IPS-18c (cell line): ENCODE results near the gene IL7R.
"Not testable (repeated sequence)": the region's sequence is repeated elsewhere in the genome, so short reads cannot be mapped to it uniquely, and the experiment has no call there.

Source experiments
- H3K4me3 ChIP-seq: 2 replicates; pipeline ENCODE4 v1.7.0; 2013; ENCODE audit warnings: low read depth, mild to moderate bottlenecking, low read length, moderate library complexity; ENCODE audit not compliant: insufficient read depth
- H3K9me3 ChIP-seq: one replicate; pipeline ENCODE4 v1.6.1; 2013; ENCODE audit warnings: mild to moderate bottlenecking, low read length, moderate library complexity; ENCODE audit not compliant: control insufficient read depth, insufficient read depth

The IL7R gene

DNA sequence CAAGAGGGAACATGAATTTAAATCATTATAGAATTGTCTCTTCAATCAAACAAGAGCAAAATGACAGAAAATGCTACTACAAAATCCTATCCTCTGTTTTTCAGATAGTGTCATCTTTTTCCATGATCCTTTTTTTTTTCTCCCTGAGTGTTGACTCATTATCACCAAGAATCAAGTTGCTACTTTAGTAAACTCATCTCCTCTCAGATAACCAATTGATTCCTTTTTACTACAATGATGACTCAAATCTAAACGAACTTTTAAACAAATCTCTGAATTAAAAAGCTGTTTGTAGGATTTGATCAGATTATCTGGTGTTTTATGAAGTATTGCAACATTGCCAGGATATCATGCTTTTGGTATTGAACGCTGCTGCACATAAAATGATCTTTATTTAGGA, 23.9 kb upstream of the IL7R start:
- H3K9me3 ChIP-seq, result no peaks in the 10 kb centered on the region
- H3K4me3 ChIP-seq, result no peak overlapping the region

DNA sequence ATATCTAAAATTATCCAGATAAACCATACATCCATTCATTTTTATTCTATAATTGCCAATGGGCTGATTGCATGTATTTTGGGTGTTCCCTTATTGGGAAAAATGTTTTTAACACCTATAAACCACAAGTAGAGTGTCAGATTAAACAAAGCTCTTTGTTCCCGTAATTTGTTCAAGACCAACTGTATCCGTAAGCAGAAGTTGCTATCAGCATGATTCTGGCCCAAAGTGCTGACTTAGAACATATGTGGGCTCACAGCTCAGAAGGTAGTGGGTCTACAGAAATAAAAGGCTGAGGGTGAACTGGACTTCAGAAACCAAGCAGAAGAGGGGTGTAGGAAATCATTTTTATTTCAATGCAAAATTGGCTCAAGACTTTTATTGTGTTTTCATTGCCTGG, 23.5 kb upstream of the IL7R start:
- H3K9me3 ChIP-seq, result no peaks in the 10 kb centered on the region
- no peak overlapping the region for H3K4me3 ChIP-seq

DNA sequence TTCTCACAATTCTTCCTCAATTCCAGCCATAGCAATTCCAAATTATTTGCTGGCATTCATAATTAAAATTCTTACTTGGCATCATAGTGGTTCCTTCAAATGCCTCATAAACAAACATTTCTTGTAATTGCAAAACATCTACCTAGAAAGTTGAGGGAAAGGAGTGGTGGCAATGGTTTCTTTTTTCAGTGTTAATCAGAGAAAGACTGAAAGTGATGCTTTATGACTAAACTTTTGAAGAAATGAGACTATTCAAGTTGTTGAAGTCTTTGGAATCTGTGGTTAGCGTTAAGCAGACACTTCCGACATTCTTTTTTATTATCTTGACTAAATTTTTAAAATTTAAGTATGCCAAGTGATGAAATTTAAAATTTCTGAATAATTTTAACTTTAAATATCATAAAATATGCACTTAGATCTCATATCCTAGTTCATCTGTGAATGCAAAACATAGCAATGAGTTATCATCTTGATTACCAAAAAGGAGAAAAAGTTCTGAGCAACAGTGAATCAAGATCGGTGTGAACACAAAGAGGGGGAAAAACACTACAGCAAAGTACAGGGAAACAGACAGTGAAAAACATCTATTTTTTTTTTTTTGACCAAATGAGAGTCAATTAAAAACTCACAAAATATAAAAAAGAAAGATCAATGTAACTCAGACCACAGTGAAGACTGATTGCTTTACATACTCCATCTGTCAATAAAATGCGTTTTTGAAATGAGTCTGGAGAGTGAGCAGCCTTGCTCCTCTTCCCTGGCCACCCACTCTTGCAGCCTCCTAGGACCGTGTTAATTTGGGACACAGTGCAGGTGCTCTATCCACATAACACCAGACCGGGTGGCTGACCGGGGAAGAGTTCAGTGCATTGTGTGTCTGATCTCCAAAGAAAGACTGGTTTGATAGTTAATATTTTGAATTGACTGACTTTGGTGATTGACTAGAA, 20.6 kb upstream of the IL7R start:
- Histone ChIP-seq H3K9me3 (no peaks in the 10 kb centered on the region), H3K4me3 (no peak overlapping the region)

DNA sequence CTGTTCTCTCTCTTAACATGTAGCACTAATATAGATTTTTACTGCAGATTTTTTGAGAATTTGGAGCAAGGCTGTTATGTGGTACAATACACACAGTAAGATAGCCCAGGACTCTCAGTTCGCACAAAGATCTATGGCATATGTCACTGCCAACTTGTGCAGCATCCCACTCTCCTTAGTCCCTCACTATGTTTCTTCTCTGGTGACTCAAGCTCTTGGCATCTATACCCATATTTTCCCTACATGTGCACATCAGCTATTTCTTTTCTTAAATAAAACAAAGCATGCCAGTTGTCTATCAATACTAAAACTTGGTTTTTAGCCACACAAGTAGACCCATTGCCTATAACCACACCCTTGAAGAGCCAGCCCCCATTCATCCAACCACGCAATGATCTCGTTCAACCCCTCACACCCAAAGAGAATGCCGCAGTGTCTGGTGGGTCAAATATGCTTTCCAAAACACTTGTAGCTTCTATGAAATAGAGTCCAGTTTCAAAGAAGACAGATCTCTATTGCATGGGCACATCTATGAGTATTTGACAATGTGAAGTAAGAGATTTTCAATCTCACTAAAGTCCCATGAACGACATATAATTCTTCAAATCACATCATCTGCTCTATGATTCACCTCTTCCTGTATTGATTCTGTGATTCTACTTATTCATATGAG, 18.2 kb upstream of the IL7R start:
- no peaks in the 10 kb centered on the region for H3K9me3 ChIP-seq
- no peak overlapping the region for H3K4me3 ChIP-seq

DNA sequence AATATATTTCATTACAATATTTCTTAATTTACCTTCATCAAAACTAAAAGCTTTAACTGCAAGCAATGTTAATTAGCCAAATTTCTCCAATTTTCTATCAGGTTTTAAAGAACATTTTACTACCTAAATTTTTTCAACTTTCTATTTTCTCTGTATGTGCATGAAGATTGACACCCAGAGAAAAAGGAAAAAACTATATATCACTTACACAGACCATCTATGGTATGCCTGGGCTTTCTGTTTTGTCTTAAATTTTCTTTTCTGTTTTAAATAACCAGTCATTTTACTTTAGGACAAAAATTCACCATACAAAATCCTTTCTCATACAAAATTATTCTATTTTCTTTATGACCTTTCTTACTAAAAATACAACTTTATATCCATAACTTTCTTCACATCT, 13.8 kb upstream of the IL7R start:
- no peak overlapping the region for H3K4me3 ChIP-seq
- H3K9me3 ChIP-seq, result peaks cover 9% of the 10 kb centered on the region

DNA sequence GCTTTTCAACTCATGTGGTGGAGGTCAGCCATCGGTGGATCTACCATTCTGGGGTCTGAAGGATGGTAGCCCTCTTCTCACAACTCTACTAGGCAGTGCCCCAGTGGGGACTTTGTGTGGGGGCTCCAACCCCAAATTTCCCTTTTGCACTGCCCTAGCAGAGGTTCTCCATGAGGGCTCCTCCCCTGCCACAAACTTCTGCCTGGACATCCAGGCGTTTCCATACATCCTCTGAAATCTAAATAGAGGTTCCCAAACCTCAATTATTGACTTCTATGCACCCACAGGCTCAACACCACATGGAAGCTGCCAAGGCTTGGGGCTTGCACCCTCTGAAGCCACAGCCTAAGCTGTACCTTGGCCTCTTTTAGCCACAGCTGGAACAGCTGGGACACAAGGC, 11.2 kb upstream of the IL7R start:
- H3K9me3 ChIP-seq, result not testable (repeated sequence)

DNA sequence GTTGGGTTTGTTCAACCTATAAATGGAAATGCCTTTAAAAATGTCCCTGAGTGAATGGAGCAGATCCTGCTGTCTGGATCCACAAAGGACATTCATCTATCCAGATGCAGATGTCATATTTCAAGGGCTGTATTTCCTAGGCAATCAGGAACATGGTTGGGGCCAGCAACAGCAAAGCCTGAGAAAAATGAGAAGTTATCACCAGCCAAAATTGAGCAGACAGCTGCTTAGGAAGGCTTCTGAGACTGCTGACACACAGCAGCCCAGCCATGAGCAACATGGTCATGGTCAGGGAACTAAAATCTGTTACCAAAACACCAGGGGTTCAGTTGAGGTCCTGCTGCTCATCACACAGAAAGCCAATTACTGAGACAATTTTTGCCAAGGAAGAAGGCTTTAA, 9.2 kb upstream of the IL7R start:
- Histone ChIP-seq H3K9me3 (peaks cover 9% of the 10 kb centered on the region), H3K4me3 (no peak overlapping the region)

More for the DNA sequence above, 11.2 kb upstream of the IL7R start:
- H3K4me3 ChIP-seq, result not testable (repeated sequence)

DNA sequence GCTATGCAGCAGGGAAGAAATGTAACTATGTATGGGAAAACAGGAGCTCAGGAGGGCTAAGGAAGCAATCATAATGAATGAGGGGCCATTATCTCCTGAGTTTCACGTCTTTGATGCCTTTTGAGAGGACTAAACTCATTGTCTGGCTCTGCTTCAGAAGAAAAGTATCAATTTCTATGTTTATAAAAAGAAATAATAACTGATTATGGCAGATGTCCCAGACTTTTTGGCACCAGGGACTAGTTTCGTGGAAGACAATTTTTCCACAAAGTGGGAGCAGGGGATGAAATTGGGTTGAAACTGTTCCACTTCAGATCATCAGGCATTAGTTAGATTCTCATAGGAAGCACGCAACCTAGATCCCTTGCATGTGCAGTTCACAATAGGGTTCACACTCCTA, 8.7 kb upstream of the IL7R start:
- no peak overlapping the region for H3K4me3 ChIP-seq
- peaks cover 9% of the 10 kb centered on the region for H3K9me3 ChIP-seq

DNA sequence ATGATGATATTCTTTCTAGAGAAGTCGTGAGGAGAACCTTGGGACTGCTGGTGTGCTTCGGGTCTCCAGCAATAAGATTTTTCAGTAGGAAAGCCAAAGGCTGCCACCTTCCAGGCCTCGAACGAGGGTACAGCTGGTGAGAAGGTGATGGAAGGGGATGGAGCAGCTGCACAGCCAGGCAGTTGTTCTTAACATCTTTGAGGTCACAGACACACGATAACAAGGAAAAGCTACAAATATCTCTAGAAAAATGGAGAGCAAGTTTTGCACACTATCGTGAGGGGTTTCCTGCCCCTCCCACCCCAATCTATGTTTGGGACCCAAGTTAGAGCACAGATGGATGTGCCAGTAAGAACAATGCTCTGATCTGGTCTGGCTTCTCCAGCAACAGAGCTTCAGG, 6.8 kb upstream of the IL7R start:
- Histone ChIP-seq H3K9me3 (peaks cover 6% of the 10 kb centered on the region), H3K4me3 (no peak overlapping the region)

DNA sequence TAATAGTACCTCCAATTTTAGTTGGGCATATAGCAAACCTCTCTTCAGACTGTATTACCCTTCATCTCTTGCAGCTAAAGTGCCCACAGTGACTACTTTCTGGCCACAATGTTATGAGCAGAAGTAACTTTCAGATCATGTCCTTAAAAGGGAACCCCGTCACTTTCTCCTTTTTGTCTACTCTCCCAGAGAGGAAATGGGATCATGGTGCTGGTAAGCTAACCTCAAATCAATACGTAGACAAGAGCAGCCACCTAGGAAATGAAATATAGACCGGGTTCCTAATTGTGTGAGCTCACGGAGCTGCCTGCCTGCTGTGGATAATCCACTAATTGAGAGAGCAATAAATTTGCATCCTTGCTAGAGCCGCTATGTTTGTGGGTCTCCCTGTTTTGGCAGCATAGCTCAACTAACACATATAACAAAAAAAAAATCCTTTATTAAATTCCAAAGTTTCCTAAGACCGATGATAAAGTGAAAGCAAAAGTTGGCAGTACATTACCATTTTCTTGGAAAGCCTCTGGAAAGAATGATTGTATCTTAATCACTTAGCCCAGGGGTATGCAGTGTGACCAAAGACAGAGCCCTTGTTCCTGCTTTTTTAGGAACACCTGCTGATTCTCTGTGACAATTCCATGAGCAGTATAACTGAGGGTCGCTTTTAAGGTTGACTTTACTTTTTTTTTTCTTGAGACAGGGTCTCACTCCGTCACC, 5.6 kb upstream of the IL7R start:
- H3K4me3 ChIP-seq, result no peak overlapping the region
- H3K9me3 ChIP-seq, result no peaks in the 10 kb centered on the region

DNA sequence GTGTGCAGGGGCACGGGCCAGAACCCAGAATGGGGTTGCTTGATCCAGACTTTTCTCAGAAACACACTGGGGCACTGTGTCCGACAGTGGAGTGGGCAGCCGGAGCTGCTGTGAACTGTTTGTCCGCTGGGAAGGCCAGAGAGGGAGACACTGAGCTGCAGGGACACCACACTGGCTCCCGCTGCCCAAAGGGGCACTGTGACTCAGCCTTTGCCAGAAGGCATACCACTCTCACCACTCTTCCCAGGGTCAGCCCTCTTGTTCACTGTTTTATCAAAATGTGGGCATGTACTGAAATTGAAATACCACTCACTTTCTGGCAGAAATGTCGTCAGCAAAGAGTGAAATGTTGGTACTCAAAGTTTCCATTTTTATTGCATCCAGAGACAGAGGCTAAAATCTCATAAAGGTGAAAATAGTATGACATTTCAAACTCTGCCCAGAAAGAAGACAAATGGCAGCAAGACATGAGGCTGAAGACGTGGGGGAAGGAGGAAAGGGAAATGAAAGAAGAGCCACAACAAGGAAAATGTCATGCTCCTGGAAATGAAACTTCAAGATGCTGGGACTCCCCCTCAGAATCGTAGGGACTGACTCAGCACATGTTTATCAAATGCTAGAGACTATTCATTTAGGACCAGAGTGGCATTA, 4.5 kb upstream of the IL7R start:
- Histone ChIP-seq H3K4me3 (no peak overlapping the region), H3K9me3 (no peaks in the 10 kb centered on the region)

DNA sequence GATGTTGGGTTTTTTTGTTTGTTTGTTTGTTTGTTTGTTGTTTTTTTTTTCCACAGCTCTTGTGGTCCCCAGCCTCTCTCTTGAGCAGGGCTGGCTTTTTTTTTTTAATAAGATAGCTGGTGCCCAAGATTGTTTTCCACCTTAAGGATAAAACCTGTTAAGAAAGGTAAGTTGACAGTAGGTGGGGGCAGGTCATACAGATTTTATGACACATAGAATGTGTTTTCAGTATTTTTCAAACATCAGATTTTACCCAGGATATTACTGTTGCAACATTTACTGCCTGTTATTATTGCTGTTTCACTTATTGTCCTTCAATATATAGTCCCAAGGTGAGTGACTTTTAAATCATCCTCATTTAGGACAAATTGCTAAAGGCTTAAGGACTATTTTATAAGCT, 3.9 kb upstream of the IL7R start:
- Histone ChIP-seq H3K9me3 (no peaks in the 10 kb centered on the region), H3K4me3 (no peak overlapping the region)

DNA sequence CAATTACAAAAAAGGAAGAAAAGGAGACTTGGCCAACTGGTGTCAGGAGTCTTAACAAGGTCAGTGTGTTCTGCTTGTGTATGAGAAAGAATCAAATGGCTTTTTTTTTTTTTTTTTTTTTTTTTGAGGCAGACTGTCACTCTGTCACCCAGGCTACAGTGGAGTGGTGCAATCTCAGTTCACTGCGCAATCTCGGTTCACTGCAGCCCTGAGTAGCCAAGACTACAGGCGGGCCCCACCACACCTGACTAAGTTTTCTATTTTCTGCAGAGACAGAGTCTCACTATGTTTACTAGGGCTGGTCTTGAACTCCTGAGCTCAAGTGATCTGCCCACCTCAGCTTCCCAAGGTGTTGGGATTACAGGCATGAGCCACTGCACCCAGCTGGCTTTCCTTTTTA, 3.1 kb upstream of the IL7R start:
- no peaks in the 10 kb centered on the region for H3K9me3 ChIP-seq
- H3K4me3 ChIP-seq, result no peak overlapping the region

DNA sequence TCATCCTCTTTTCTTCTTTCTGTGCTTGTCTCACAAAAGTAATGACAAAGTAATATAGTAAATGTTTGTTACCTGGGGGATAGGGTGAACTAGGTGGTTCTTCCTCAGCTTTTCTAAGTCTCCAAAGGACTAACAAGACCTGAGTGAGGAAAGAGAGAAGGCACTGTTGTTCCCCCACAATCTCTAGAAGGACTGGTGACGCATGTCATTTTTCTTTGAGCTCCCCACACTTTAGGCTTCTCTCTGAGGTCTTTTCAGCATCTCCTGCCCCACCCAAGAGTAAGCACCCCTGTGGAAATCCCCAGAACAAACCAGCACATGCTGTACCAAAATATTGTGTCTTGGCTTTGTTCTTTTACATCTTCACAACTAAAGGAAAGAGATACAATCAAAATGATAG, 2.4 kb upstream of the IL7R start:
- Histone ChIP-seq H3K9me3 (no peaks in the 10 kb centered on the region), H3K4me3 (no peak overlapping the region)

DNA sequence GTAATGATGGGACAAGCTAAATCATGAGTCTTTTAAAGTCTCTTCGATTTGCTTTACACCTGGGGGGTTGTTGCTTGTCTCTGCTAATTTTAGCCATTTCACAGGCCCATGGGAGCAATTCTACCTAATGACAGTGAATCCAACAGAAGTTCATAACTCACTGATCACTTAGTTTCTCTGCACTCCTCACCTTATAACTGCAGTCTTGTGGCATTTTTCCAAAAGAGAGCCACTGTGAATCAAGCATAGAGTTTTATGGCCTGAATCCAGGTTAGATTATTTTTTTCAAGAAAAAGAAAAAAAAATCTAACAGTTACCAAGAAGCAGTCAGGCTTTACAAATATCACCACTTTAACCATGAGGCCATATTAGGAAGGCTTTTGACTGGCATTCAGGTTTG, 1.5 kb upstream of the IL7R start:
- Histone ChIP-seq H3K9me3 (no peaks in the 10 kb centered on the region), H3K4me3 (no peak overlapping the region)

DNA sequence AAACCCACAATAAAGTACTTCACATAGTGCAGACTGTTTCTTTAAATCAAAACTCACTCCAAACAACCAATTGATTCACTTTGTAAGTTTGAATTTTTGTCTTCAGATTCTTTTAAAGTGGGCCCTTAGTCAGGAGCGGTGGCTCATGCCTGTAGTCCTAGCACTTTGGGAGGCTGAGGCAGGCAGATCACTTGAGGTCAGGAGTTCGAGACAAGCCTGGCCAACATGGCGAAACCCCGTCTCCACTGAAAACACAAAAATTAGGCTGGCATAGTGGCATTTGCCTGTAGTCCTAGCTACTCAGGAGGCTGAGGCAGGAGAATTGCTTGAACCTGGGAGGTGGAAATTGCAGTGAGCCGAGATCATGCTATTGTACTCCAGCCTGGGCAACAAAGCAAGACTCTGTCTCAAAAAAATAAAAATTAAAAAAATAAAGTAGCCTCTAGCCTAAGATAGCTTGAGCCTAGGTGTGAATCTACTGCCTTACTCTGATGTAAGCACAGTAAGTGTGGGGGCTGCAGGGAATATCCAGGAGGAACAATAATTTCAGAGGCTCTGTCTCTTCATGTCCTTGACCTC, 416 bp upstream of the IL7R start:
- not testable (repeated sequence) for H3K9me3 ChIP-seq, H3K4me3 ChIP-seq

DNA sequence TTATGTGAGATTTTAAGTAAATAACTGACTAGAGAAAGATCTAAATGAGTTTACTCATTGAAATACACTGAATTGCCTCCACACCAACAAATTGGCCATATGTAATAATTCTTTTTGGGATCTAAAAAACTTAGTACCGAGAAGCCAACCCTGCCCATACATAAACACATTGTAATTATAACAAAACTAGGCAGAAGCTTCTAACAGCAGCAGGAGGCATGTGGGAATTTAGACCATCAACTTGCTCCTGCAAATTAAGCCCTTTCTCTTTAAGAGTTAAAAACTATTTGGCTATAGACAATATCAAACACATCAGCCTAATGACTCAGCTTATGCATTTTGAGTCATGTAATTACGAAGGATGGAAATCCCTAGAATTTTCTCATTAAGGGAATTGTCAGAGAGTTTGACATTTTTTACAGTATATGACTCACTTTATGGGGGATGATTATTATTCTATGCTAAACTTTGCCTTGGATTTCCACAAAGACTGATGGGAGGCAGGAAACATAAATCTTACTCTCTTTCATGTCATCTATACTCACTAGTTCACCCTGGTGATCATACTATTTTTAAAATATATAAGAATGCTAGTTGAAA, 1.0 kb downstream of the IL7R start:
- Histone ChIP-seq H3K9me3 (peaks cover 4% of the 10 kb centered on the region), H3K4me3 (no peak overlapping the region)
